H1 (cell line): ENCODE measurements around the gene FBXO28. TPM values are rescaled to one million over a fixed set of nuclear protein-coding genes. Genes with fewer than 3 reads are reported as not detected.

ENCODE experiments used
- CTCF ChIA-PET: fragments of 300-600 bp; sonication (Branson Sonifier 250); formaldehyde crosslinking; loops from one replicate; lab custom pipeline; 2021; ENCODE audit not compliant: partially characterized antibody; lab: Charles Lee
- POLR2A ChIA-PET: fragments of 300-600 bp; sonication (Branson Sonifier 250); formaldehyde crosslinking; loops from one replicate; lab custom pipeline; 2021; ENCODE audit warnings: inconsistent platforms; ENCODE audit not compliant: partially characterized antibody; lab: Charles Lee
- DNase-seq, 2 experiments: peaks; one replicate each; pipeline versions ENCODE4 v3.0.0 to v3.0.0-alpha.2; 2010 to 2022; ENCODE audit warnings: low spot score in 2 of 2, low read depth in 1 of 2, mixed read lengths in 1 of 2
- FAIRE-seq: peaks from 2 replicates; lab custom pipeline; 2011; peaks lifted over from hg19 to GRCh38; lab: Jason Lieb, UNC
- H2AFZ ChIP-seq: 2 replicates; pipeline ENCODE4 v1.8.1; 2012; ENCODE audit warnings: low read length, inconsistent platforms
- H2AK5ac ChIP-seq: 2 replicates; pipeline ENCODE4 v1.6.1; 2013; ENCODE audit warnings: low read depth, low read length
- H2BK120ac ChIP-seq: replicated peaks from 2 replicates; pipeline ENCODE3; 2013; ENCODE audit warnings: low read depth, low read length, inconsistent platforms
- H2BK12ac ChIP-seq: 2 replicates; pipeline ENCODE4 v1.6.1; 2013; ENCODE audit warnings: low read depth, low read length
- H2BK15ac ChIP-seq: 2 replicates; pipeline ENCODE4 v1.6.1; 2013; ENCODE audit warnings: low read length
- H2BK20ac ChIP-seq: 2 replicates; pipeline ENCODE4 v1.6.1; 2013; ENCODE audit warnings: low read length
- H2BK5ac ChIP-seq: 2 replicates; pipeline ENCODE4 v1.6.1; 2013; ENCODE audit warnings: low read depth, low read length
- H3K14ac ChIP-seq: 2 replicates; pipeline ENCODE4 v1.6.1; 2013; ENCODE audit warnings: inconsistent platforms; ENCODE audit not compliant: insufficient read length
- H3K18ac ChIP-seq: 2 replicates; pipeline ENCODE4 v1.6.1; 2013; ENCODE audit warnings: low read length; ENCODE audit errors: extremely low read depth
- H3K23ac ChIP-seq: 2 replicates; pipeline ENCODE4 v1.6.1; 2013; ENCODE audit warnings: inconsistent platforms; ENCODE audit not compliant: insufficient read length
- H3K23me2 ChIP-seq: 2 replicates; pipeline ENCODE4 v1.6.1; 2013; ENCODE audit warnings: low read depth, low read length
- H3K27ac ChIP-seq: 2 replicates; pipeline ENCODE4 v1.6.1; 2011; ENCODE audit warnings: low read depth, low read length, inconsistent platforms
- H3K27me3 ChIP-seq, 4 experiments: replicated peaks in 1 of 4; 1 replicate in 1 of 4; 2 replicates in 3 of 4; pipeline versions ENCODE4 v1.6.1 to v1.8.1; 2011 to 2013; ENCODE audit warnings: low read length in 3 of 4, mild to moderate bottlenecking in 3 of 4, inconsistent platforms in 2 of 4, mixed read lengths in 2 of 4, moderate library complexity in 1 of 4; ENCODE audit not compliant: control insufficient read depth in 3 of 4, insufficient read depth in 3 of 4; ENCODE audit errors: extremely low read depth in 1 of 4
- H3K36me3 ChIP-seq, 4 experiments: 2 replicates each; pipeline versions ENCODE4 v1.6.1 to v1.8.1; 2011 to 2013; ENCODE audit warnings: mild to moderate bottlenecking in 4 of 4, low read length in 3 of 4, moderate library complexity in 2 of 4, control low read depth in 1 of 4, inconsistent platforms in 1 of 4; ENCODE audit not compliant: insufficient read depth in 4 of 4, control insufficient read depth in 2 of 4
- H3K4ac ChIP-seq: replicated peaks from 2 replicates; pipeline ENCODE3; 2013; ENCODE audit warnings: low read length, low read depth, mixed read lengths, inconsistent platforms; ENCODE audit not compliant: insufficient read length
- H3K4me1 ChIP-seq, 4 experiments: replicated peaks in 1 of 4; 1 replicate in 1 of 4; 2 replicates in 3 of 4; pipeline versions ENCODE4 v1.6.1 to v1.8.1; 2011 to 2013; ENCODE audit warnings: low read length in 3 of 4, inconsistent platforms in 2 of 4, mixed read lengths in 1 of 4; ENCODE audit not compliant: insufficient read depth in 4 of 4, control insufficient read depth in 3 of 4
- H3K4me2 ChIP-seq, 2 experiments: 2 replicates each; pipeline versions ENCODE4 v1.6.1 to v1.8.1; 2011 to 2013; ENCODE audit warnings: low read depth in 2 of 2, low read length in 2 of 2, control low read depth in 1 of 2, inconsistent platforms in 1 of 2, mild to moderate bottlenecking in 1 of 2; ENCODE audit not compliant: insufficient read depth in 1 of 2
- H3K4me3 ChIP-seq, 4 experiments: fragments of 200-600, 300-600 bp in 1 of 4; sonication (generic), shearing (Covaris generic), sonication (Bioruptor Twin) in 1 of 4; 2 replicates each; pipeline versions ENCODE4 v1.5.1 to v1.8.1; 2011 to 2016; ENCODE audit warnings: low read length in 4 of 4, low read depth in 3 of 4, control low read depth in 2 of 4, inconsistent platforms in 2 of 4, mild to moderate bottlenecking in 2 of 4, mixed read lengths in 1 of 4, moderate library complexity in 1 of 4; ENCODE audit not compliant: insufficient read depth in 2 of 4; ENCODE audit errors: extremely low read depth in 1 of 4
- H3K56ac ChIP-seq: replicated peaks from 2 replicates; pipeline ENCODE3; 2013; ENCODE audit warnings: low read depth, mild to moderate bottlenecking, mixed read lengths, low read length, inconsistent platforms; ENCODE audit not compliant: insufficient read length
- H3K79me1 ChIP-seq: 2 replicates; pipeline ENCODE4 v1.6.1; 2013; ENCODE audit warnings: low read depth, low read length, control low read depth
- H3K79me2 ChIP-seq, 2 experiments: 2 replicates each; pipeline versions ENCODE4 v1.6.1 to v1.8.1; 2012 to 2013; ENCODE audit warnings: low read length in 2 of 2, mild to moderate bottlenecking in 2 of 2, inconsistent platforms in 1 of 2; ENCODE audit not compliant: insufficient read depth in 2 of 2, control insufficient read depth in 1 of 2
- H3K9ac ChIP-seq, 4 experiments: replicated peaks in 1 of 4; 1 replicate in 1 of 4; 2 replicates in 3 of 4; pipeline versions ENCODE4 v1.6.1 to v1.8.1; 2011 to 2013; ENCODE audit warnings: low read depth in 3 of 4, low read length in 3 of 4, control low read depth in 2 of 4, mild to moderate bottlenecking in 2 of 4, moderate library complexity in 2 of 4, inconsistent platforms in 1 of 4; ENCODE audit errors: extremely low read depth in 1 of 4
- H3K9me3 ChIP-seq, 2 experiments: 2 replicates each; pipeline versions ENCODE4 v1.6.1 to v1.8.1; 2012 to 2013; ENCODE audit warnings: mild to moderate bottlenecking in 2 of 2, moderate library complexity in 2 of 2, control low read depth in 1 of 2, inconsistent platforms in 1 of 2, low read depth in 1 of 2, low read length in 1 of 2, mixed read lengths in 1 of 2; ENCODE audit not compliant: insufficient read depth in 2 of 2
- H4K20me1 ChIP-seq, 2 experiments: replicated peaks in 1 of 2; 2 replicates each; pipeline versions ENCODE3 to v1.8.1; 2011 to 2013; ENCODE audit warnings: inconsistent platforms in 2 of 2, low read length in 2 of 2, mild to moderate bottlenecking in 1 of 2; ENCODE audit not compliant: insufficient read depth in 2 of 2, control insufficient read depth in 1 of 2
- H4K5ac ChIP-seq: 2 replicates; pipeline ENCODE4 v1.6.1; 2013; ENCODE audit warnings: low read length, low read depth, mixed read lengths, inconsistent platforms; ENCODE audit not compliant: insufficient read length
- H4K8ac ChIP-seq: 2 replicates; pipeline ENCODE4 v1.8.0; 2013; ENCODE audit warnings: mild to moderate bottlenecking, moderate library complexity, low read length, inconsistent platforms; ENCODE audit not compliant: insufficient read depth; ENCODE audit errors: extremely low read depth
- H4K91ac ChIP-seq: replicated peaks from 2 replicates; pipeline ENCODE3; 2013; ENCODE audit warnings: low read length, mixed read lengths, inconsistent platforms; ENCODE audit not compliant: insufficient read length
- BACH1 ChIP-seq: IDR thresholded peaks from 2 replicates; pipeline ENCODE4 v1.6.1; 2012; ENCODE audit warnings: low read length, improper control_type of control experiment
- BCL11A ChIP-seq, 2 experiments: IDR thresholded peaks; one replicate each; pipeline ENCODE4 v1.6.1; 2011; ENCODE audit warnings: low read depth in 2 of 2, low read length in 2 of 2, mild to moderate bottlenecking in 2 of 2
- CBX8 ChIP-seq: fragments of 300-800, 300-1000 bp; sonication (generic); IDR thresholded peaks from 2 replicates; pipeline ENCODE4 v1.7.1; 2016; ENCODE audit warnings: low read depth, low read length, borderline replicate concordance
- GTF2F1 ChIP-seq: IDR thresholded peaks from 2 replicates; pipeline ENCODE4 v1.6.1; 2012; ENCODE audit warnings: low read depth, low read length, improper control_type of control experiment, borderline replicate concordance
- JUN ChIP-seq: IDR thresholded peaks from 2 replicates; pipeline ENCODE4 v1.6.1; 2011; ENCODE audit warnings: low read depth, mild to moderate bottlenecking, improper control_type of control experiment, low read length
- NANOG ChIP-seq: IDR thresholded peaks from 2 replicates; pipeline ENCODE4 v1.6.1; 2011; ENCODE audit warnings: low read length, low read depth, mild to moderate bottlenecking, inconsistent platforms; ENCODE audit not compliant: insufficient read depth, poor library complexity, severe bottlenecking
- NRF1 ChIP-seq: IDR thresholded peaks from 2 replicates; pipeline ENCODE4 v1.6.1; 2011; ENCODE audit warnings: mild to moderate bottlenecking, low read depth, low read length, improper control_type of control experiment
- RBBP5 ChIP-seq: IDR thresholded peaks from 2 replicates; pipeline ENCODE4 v1.7.1; 2012; ENCODE audit warnings: low read depth, mild to moderate bottlenecking, inconsistent platforms, low read length, moderate library complexity, borderline replicate concordance
- RXRA ChIP-seq: IDR thresholded peaks from 2 replicates; pipeline ENCODE4 v1.6.1; 2011; ENCODE audit warnings: low read depth, mild to moderate bottlenecking, low read length, moderate library complexity; ENCODE audit not compliant: insufficient read depth
- SP1 ChIP-seq: IDR thresholded peaks from 2 replicates; pipeline ENCODE4 v1.6.1; 2011; ENCODE audit warnings: low read depth, low read length
- YY1 ChIP-seq: IDR thresholded peaks from 2 replicates; pipeline ENCODE4 v1.6.1; 2011; ENCODE audit warnings: low read depth, mild to moderate bottlenecking, low read length
- WGBS, 2 experiments: shearing (Covaris generic) in 1 of 2; methylation state at CpG; one replicate each; pipeline versions ENCODE4 v1.1.6 to v1.1.7; 2013 to 2015; ENCODE audit warnings: low lambda C conversion rate in 2 of 2, mixed read lengths in 2 of 2, inconsistent platforms in 1 of 2, low coverage in 1 of 2, missing lambda C conversion rate in 1 of 2; ENCODE audit not compliant: insufficient replicate concordance in 2 of 2, insufficient coverage in 1 of 2, insufficient read length in 1 of 2; ENCODE audit errors: extremely low coverage in 1 of 2, missing lambda C conversion rate in 1 of 2; 5-methylcytosine and 5-hydroxymethylcytosine counted together
- polyA plus RNA-seq, 7 experiments: library from polyadenylated mRNA; depleted of rRNA in 3 of 7; stranded (reverse) in 5 of 7; unstranded in 2 of 7; fragments of >200 nt in 5 of 7; fragments of 200-250 nt in 2 of 7; gene quantifications; 1 replicate in 5 of 7; 2 replicates in 1 of 7; 4 replicates in 1 of 7; pipeline versions ENCODE4 v1.2.1 to v1.2.3, GENCODE V29; 2011 to 2013; ENCODE audit warnings: missing spikeins in 2 of 7, mixed read lengths in 2 of 7
- total RNA-seq: library from RNA; stranded (reverse); fragmentation: NEBNext Ultra II Directional; extraction: Animal tissue kit (Norgen Biotek cat#: 25700); gene quantifications from 2 replicates; pipeline ENCODE4 v1.2.1, GENCODE V29; 2021
- TF ChIP-seq, protein P1 (sequence below), 3 experiments: IDR thresholded peaks; 1 replicate in 2 of 3; 2 replicates in 1 of 3; pipeline versions ENCODE4 v1.5.1 to v1.6.1; 2011; ENCODE audit warnings: low read length in 3 of 3, mild to moderate bottlenecking in 3 of 3, inconsistent platforms in 2 of 3, low read depth in 1 of 3, moderate library complexity in 1 of 3; ENCODE audit not compliant: insufficient read depth in 1 of 3; ENCODE audit errors: control extremely low read depth in 1 of 3

FBXO28 gene
- total and polyA plus RNA-seq, 2 of the 8 experiments (the other 6 are each of a cell fraction or from before 2014, with no cell fraction given) = 10.3 to 42.5 TPM

DNA sequence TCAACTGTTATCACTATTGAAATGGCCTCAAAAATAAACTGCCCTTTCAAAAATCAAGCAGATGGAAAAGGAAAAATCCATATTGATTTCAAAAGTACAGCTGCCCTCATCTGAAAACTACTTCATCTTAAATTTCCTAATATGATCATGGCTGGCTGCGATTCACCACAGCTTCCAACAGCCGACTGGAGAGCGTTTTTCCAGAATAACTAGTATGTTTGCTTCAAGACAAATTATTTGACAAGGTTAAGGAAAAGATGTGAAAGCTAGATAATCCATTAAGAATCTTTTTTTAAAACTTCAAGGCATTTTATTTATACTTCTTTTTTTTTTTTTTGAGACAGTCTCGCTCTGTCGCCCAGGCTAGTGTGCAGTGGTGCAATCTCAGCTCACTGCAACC, 65.0 kb downstream of the FBXO28 start:
- Histone ChIP-seq H2BK5ac (no peak overlapping the region), H2BK15ac (no peak overlapping the region), H3K4me2 (no peak overlapping the region), H2AK5ac (no peak overlapping the region), H3K23me2 (peaks cover 4% of the 10 kb centered on the region; the same call in 1 of the 2 replicates), H3K36me3 (no peaks in the 10 kb centered on the region), H3K79me2 (peaks cover 0 to 5% of the 10 kb centered on the region in 2 experiments; a peak in 2 of 4 replicates), H3K4me1 (peaks cover 0 to 4% (median 3%) of the 10 kb centered on the region in 4 experiments; a peak in 4 of 7 replicates), H4K91ac (no peak overlapping the region), H3K9ac (no peak overlapping the region), H3K4ac (no peak overlapping the region), H3K14ac (no peak overlapping the region), H3K79me1 (no peaks in the 10 kb centered on the region), H2BK12ac (no peak overlapping the region), H2AFZ (no peak overlapping the region), H4K20me1 (no peaks in the 10 kb centered on the region), H2BK120ac (no peak overlapping the region), H3K56ac (no peak overlapping the region), H3K4me3 (no peak overlapping the region), H3K9me3 (no peaks in the 10 kb centered on the region), H4K8ac (no peak overlapping the region), H3K27ac (no peak overlapping the region), H3K23ac (no peak overlapping the region), H2BK20ac (no peak overlapping the region), H3K18ac (no peak overlapping the region), H4K5ac (no peak overlapping the region), H3K27me3 (no peaks in the 10 kb centered on the region)
- 99% methylated on average over 5 of the region's 5 CpGs; no CpG with 5 or more reads in 1 of the 2 experiments for WGBS, 2 experiments
- CTCF ChIA-PET = interaction anchor here (1.2 to 1.9 kb wide), 2 partner anchors 9 to 26 kb away, joined by 4 to 6 read pairs; no protein-coding TSS in a partner anchor
- FAIRE-seq = no peak
- POLR2A ChIA-PET = no interaction called here
- DNase-seq = no peak
- TF ChIP-seq BACH1 (no peak), CBX8 (no peak), SP1 (no peak), NRF1 (no peak), JUN (no peak), YY1 (no peak), RXRA (no peak), BCL11A (IDR thresholded peaks at IDR 0.05; ENCODE audit: low read depth in 2 of 2, low read length in 2 of 2) (no peak), GTF2F1 (no peak), RBBP5 (no peak), NANOG (no peak)
- TF ChIP-seq, protein P1, sequence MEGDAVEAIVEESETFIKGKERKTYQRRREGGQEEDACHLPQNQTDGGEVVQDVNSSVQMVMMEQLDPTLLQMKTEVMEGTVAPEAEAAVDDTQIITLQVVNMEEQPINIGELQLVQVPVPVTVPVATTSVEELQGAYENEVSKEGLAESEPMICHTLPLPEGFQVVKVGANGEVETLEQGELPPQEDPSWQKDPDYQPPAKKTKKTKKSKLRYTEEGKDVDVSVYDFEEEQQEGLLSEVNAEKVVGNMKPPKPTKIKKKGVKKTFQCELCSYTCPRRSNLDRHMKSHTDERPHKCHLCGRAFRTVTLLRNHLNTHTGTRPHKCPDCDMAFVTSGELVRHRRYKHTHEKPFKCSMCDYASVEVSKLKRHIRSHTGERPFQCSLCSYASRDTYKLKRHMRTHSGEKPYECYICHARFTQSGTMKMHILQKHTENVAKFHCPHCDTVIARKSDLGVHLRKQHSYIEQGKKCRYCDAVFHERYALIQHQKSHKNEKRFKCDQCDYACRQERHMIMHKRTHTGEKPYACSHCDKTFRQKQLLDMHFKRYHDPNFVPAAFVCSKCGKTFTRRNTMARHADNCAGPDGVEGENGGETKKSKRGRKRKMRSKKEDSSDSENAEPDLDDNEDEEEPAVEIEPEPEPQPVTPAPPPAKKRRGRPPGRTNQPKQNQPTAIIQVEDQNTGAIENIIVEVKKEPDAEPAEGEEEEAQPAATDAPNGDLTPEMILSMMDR (IDR thresholded peaks at IDR 0.05; ENCODE audit: control extremely low read depth in 1 of 3, insufficient read depth in 1 of 3, low read depth in 1 of 3, low read length in 3 of 3) = no peak
